Spinal cord (tissue), 10 donors: ENCODE measurements around the gene BABAM1. TPM values are rescaled to one million over a fixed set of nuclear protein-coding genes. Genes with fewer than 3 reads are reported as not detected.

ENCODE experiments used
- DNase-seq, 6 donors: peaks; one replicate each; pipeline versions ENCODE4 v3.0.0 to v3.0.0-alpha.2; 2013 to 2015; ENCODE audit warnings: low spot score in 6 of 6, low read depth in 4 of 6
- H3K27ac ChIP-seq: one replicate; pipeline ENCODE4 v1.5.1; 2013; ENCODE audit warnings: low read depth, low read length, control low read depth
- H3K27me3 ChIP-seq: one replicate; pipeline ENCODE4 v1.6.1; 2013; ENCODE audit warnings: low read length; ENCODE audit not compliant: control insufficient read depth, insufficient read depth
- H3K36me3 ChIP-seq: one replicate; pipeline ENCODE4 v1.6.1; 2013; ENCODE audit warnings: low read length; ENCODE audit not compliant: control insufficient read depth, insufficient read depth
- H3K4me1 ChIP-seq: one replicate; pipeline ENCODE4 v1.6.1; 2013; ENCODE audit warnings: low read length; ENCODE audit not compliant: control insufficient read depth, insufficient read depth
- H3K4me3 ChIP-seq: one replicate; pipeline ENCODE4 v1.5.1; 2013; ENCODE audit warnings: low read depth, low read length, control low read depth
- H3K9me3 ChIP-seq: one replicate; pipeline ENCODE4 v1.6.1; 2013; ENCODE audit warnings: low read length; ENCODE audit not compliant: control insufficient read depth, insufficient read depth
- WGBS: methylation state at CpG from one replicate; pipeline ENCODE4 v1.1.5; 2013; ENCODE audit warnings: missing lambda C conversion rate; ENCODE audit not compliant: insufficient coverage; 5-methylcytosine and 5-hydroxymethylcytosine counted together
- polyA plus RNA-seq, 2 donors: library from polyadenylated mRNA; unstranded; fragments of 120-200 nt; gene quantifications; one replicate each; pipeline ENCODE4 v1.2.1, GENCODE V29; 2013; ENCODE audit not compliant: insufficient read length in 2 of 2
- total RNA-seq, 2 donors: library from RNA; depleted of rRNA in 1 of 2; stranded (reverse); fragments of 120-200 nt in 1 of 2; fragments of >200 nt in 1 of 2; gene quantifications; one replicate each; pipeline versions ENCODE4 v1.2.3 to v1.2.4, GENCODE V29; 2013 to 2014
- donor health status: healthy.

BABAM1 gene
- total and polyA plus RNA-seq, 4 donors: 60.1 to 137 (median 116) TPM

GRCh38 chr19:17255150-17255621 lies 12.1 kb upstream of the BABAM1 start:
- WGBS: 55% methylated on average over 14 of the region's 18 CpGs
- H3K4me1 ChIP-seq: no peaks in the 10 kb centered on the region
- no peak overlapping the region for H3K27ac ChIP-seq
- peaks cover 2% of the 10 kb centered on the region for H3K9me3 ChIP-seq
- H3K27me3 ChIP-seq: no peaks in the 10 kb centered on the region
- H3K36me3 ChIP-seq: no peaks in the 10 kb centered on the region
- no peak for DNase-seq
- H3K4me3 ChIP-seq: no peak overlapping the region

- WGBS: 73% methylated on average over 3 of the region's 3 CpGs
- Histone ChIP-seq H3K36me3 (no peaks in the 10 kb centered on the region), H3K9me3 (peaks cover 2% of the 10 kb centered on the region), H3K4me1 (no peaks in the 10 kb centered on the region), H3K27me3 (no peaks in the 10 kb centered on the region), H3K4me3 (no peak overlapping the region), H3K27ac (no peak overlapping the region)
- DNase-seq: no peak
These were observed 11.1 kb upstream of the BABAM1 start for GRCh38 chr19:17256130-17256529.

- Histone ChIP-seq H3K4me3 (no peak overlapping the region), H3K27me3 (no peaks in the 10 kb centered on the region), H3K4me1 (no peaks in the 10 kb centered on the region), H3K27ac (no peak overlapping the region), H3K36me3 (peaks cover 3% of the 10 kb centered on the region), H3K9me3 (peaks cover 2% of the 10 kb centered on the region)
- no peak for DNase-seq
- WGBS: 92% methylated on average over 6 of the region's 9 CpGs
These were observed 8.0 kb upstream of the BABAM1 start for GRCh38 chr19:17259118-17259780.

- H3K4me1 ChIP-seq: no peaks in the 10 kb centered on the region
- H3K36me3 ChIP-seq: peaks cover 3% of the 10 kb centered on the region
- DNase-seq: no peak
- no peak overlapping the region for H3K27ac ChIP-seq
- H3K4me3 ChIP-seq: no peak overlapping the region
- no CpG with 5 or more reads among the region's 1 CpG for WGBS
- peaks cover 2% of the 10 kb centered on the region for H3K9me3 ChIP-seq
- H3K27me3 ChIP-seq: no peaks in the 10 kb centered on the region
These were observed 7.3 kb upstream of the BABAM1 start for GRCh38 chr19:17259934-17260333.

- peak in 2 of 6 donors; percentile 66 to 72 for DNase-seq
- no peaks in the 10 kb centered on the region for H3K27me3 ChIP-seq
- H3K36me3 ChIP-seq: peaks cover 3% of the 10 kb centered on the region
- no peak overlapping the region for H3K4me3 ChIP-seq
- WGBS: 18% methylated on average over 14 of the region's 15 CpGs
- H3K27ac ChIP-seq: no peak overlapping the region
- peaks cover 2% of the 10 kb centered on the region for H3K9me3 ChIP-seq
- no peaks in the 10 kb centered on the region for H3K4me1 ChIP-seq
These were observed 6.4 kb upstream of the BABAM1 start for GRCh38 chr19:17260842-17261325.

- no peak overlapping the region for H3K27ac ChIP-seq
- peaks cover 3% of the 10 kb centered on the region for H3K36me3 ChIP-seq
- H3K4me3 ChIP-seq: no peak overlapping the region
- H3K4me1 ChIP-seq: peaks cover 4% of the 10 kb centered on the region
- peaks cover 2% of the 10 kb centered on the region for H3K9me3 ChIP-seq
- no peak for DNase-seq
- H3K27me3 ChIP-seq: no peaks in the 10 kb centered on the region
- 59% methylated on average over 16 of the region's 16 CpGs for WGBS
These were observed 4.7 kb upstream of the BABAM1 start for GRCh38 chr19:17262557-17262956.

- 89% methylated on average over 14 of the region's 23 CpGs for WGBS
- no peak for DNase-seq
- H3K4me1 ChIP-seq: peaks cover 16% of the 10 kb centered on the region
- no peak overlapping the region for H3K4me3 ChIP-seq
- peaks cover 2% of the 10 kb centered on the region for H3K9me3 ChIP-seq
- H3K27me3 ChIP-seq: no peaks in the 10 kb centered on the region
- H3K36me3 ChIP-seq: peaks cover 8% of the 10 kb centered on the region
- H3K27ac ChIP-seq: no peak overlapping the region
These were observed 3.3 kb upstream of the BABAM1 start for GRCh38 chr19:17263712-17264640.

- DNase-seq: no peak
- WGBS: 28% methylated on average over 5 of the region's 5 CpGs
- H3K27me3 ChIP-seq: no peaks in the 10 kb centered on the region
- H3K36me3 ChIP-seq: peaks cover 14% of the 10 kb centered on the region
- H3K27ac ChIP-seq: no peak within 1 kb of the TSS
- peaks cover 18% of the 10 kb centered on the region for H3K4me1 ChIP-seq
- H3K9me3 ChIP-seq: peaks cover 2% of the 10 kb centered on the region
- no peak within 1 kb of the TSS for H3K4me3 ChIP-seq
These were observed 2.6 kb upstream of the BABAM1 start, which contains the start of gene USHBP1 for GRCh38 chr19:17264641-17264979. Gene USHBP1 (minus strand): TSS chr19:17264745. CDS start chr19:17264299, 446 bp downstream.

- 100% methylated on average over 1 of the region's 7 CpGs for WGBS
- peaks cover 25% of the 10 kb centered on the region for H3K36me3 ChIP-seq
- DNase-seq: no peak
- H3K4me3 ChIP-seq: no peak overlapping the region
- no peaks in the 10 kb centered on the region for H3K27me3 ChIP-seq
- H3K9me3 ChIP-seq: no peaks in the 10 kb centered on the region
- no peak overlapping the region for H3K27ac ChIP-seq
- H3K4me1 ChIP-seq: peaks cover 18% of the 10 kb centered on the region
These were observed 1.2 kb upstream of the BABAM1 start for GRCh38 chr19:17266026-17266425.
